NCI-H2196 (cell line): ENCODE measurements around the gene TNFRSF12A.

Source experiments
- DNase-seq: peaks from one replicate; lab custom pipeline; 2025; ENCODE audit not compliant: unreplicated experiment; lab: John Stamatoyannopoulos, UW

TNFRSF12A gene

DNA sequence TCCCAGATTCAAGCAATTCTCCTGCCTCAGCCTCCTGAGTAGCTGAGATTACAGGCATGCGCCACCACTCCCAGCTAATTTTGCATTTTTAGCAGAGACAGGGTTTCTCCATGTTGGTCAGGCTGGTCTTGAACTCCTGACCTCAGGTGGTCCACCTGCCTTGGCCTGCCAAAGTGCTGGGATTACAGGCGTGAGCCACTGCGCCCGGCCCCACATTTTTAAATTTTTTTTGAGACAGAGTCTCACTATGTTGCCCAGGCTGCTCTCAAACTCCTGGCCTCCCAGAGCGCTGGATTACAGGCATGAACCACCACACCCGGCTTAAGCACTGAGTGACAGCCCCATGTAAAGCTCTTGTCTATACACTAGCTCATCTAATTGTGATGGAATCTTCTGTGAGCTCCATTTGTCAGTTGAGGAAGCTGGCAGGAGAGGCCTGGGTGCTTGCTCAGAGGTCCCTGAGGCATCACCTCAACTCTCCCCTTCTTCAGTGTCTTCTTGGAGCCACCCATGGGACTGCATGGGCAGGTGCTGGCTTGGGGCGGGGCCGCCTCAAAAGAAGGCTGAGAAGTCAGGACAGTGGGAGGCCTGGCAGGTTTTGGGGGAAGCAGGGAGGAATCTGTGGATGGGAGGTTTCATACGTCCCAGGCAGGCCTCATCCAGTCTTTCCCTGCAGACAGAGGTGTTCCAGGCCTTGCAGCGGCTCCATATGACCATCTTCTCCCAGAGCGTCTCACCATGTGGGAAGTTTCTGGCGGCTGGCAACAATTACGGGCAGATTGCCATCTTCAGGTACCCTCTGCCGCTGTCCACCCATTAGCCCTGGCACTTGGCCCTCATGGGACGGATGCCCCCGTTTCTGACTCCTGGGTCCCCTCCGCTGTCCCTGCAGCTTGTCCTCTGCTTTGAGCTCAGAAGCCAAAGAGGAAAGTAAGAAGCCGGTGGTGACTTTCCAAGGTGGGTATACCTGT is 5.1 kb downstream of the TNFRSF12A start:
- DNase-seq: no peak

DNA sequence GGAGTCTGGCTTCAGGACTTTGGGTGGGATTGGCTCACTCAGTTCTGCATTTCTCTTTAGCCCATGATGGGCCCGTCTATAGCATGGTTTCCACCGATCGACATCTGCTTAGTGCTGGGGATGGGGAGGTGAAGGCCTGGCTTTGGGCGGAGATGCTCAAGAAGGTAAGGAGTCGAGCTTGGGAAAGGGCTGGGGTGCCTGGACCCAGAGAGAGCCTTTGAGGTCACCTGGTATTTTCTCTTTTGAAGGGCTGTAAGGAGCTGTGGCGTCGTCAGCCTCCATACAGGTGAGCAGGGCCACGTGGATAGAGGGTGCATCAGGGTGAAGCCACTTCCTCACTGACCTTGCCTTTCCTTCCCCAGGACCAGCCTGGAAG is 5.8 kb downstream of the TNFRSF12A start:
- no peak for DNase-seq

DNA sequence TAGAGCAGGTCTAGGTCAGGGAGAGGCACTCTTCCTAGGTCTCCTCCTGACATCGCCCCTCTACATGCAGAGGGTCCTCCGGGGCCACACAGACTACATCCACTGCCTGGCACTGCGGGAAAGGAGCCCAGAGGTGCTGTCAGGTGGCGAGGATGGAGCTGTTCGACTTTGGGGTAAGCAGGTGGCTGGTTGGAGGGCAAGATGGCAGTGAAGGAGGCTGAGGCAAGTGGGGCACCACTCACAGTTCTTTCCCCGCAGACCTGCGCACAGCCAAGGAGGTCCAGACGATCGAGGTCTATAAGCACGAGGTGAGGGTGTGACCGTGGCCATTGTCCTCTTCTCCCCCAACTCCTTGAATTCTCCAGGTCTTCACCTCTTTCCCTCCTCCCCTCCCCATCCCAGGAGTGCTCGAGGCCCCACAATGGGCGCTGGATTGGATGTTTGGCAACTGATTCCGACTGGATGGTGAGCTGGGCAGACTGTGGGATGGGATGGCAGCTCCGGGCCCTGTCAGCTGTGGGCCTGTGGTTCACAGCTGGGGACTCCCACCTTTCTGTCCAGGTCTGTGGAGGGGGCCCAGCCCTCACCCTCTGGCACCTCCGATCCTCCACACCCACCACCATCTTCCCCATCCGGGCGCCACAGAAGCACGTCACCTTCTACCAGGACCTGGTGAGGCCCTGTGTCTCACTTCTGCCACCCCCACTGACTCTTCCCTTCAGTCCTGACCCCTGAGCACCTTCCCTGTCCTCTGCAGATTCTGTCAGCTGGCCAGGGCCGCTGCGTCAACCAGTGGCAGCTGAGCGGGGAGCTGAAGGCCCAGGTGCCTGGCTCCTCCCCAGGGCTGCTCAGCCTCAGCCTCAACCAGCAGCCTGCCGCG is 6.7 kb downstream of the TNFRSF12A start:
- no peak for DNase-seq

DNA sequence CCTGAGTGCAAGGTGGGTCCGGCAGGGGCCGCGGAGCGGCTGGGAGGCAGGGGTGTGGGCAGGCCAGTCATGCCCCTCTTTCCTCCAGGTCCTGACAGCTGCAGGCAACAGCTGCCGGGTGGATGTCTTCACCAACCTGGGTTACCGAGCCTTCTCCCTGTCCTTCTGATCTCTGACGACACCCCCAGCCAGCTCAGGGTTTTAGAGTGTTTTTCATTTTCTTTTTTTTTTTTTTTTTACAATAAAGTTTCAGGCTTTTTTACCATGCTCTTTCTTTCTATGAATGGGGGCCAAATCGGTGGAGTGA is 7.3 kb downstream of the TNFRSF12A start:
- DNase-seq: no peak

DNA sequence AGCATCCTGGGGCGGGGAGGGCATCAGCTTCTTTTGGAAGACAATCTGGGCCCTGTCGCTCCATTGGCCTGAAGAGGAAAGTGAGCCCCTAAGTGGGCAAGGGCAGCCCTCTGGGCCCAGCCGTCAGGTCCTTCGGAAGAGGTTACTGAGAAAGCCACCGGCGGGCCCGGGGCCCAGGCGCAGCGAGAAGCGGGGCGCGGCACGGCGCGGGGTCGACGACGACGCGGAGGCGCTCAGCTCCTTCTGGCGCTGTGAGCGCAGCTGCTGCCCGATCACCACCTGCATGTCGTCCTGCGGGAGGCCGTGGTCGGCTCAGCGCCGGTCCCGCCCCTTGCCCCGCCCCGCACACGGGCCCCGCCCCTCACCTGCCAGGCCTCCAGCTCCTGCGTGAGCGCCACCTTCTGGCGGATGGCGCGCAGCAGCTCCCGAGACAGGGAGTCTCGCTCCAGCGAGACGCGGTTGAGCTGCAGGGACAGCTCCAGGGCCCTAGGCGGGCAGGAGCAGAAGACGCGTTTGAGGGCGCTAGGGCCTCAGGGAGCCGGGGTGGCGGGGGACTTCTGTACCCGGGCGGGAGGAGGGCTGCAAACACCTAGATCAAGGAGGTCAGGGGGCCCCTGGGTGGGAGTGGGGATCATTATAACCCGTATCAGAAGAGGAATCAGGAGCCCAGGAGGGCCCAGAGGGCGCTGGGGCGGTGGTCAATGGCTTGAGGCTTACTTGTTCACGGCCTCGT is 8.0 kb downstream of the TNFRSF12A start:
- peak; percentile 95 for DNase-seq

DNA sequence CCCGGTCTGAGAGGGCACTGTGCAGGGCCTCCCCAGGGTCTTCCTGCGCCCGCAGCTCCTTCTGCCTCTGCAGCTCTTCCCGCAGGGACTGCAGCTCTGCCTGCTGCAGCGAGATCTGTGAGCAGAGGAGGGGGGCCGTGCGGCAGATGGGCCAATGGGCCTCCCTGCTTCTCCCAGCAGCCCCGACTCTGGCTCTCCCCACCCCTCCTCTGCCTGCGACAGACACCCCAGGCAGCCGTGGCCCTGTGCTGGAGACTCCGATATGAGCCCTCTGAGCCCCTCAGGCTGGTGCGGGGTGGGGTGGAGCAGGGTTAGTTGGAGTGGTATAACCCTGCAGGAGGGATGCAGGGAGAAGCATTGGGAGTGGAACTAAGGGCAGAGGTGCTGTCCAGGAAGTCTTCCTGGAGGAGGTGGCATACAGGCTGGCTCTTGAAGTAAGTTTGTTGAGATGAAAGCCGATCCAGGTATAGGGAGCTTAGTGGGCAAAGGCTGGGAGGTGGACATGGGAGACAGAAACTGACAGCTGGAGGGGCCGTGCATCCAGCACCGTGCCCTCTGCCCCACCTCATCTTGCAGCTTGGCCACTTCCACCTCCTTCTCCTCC is 8.7 kb downstream of the TNFRSF12A start:
- no peak for DNase-seq

DNA sequence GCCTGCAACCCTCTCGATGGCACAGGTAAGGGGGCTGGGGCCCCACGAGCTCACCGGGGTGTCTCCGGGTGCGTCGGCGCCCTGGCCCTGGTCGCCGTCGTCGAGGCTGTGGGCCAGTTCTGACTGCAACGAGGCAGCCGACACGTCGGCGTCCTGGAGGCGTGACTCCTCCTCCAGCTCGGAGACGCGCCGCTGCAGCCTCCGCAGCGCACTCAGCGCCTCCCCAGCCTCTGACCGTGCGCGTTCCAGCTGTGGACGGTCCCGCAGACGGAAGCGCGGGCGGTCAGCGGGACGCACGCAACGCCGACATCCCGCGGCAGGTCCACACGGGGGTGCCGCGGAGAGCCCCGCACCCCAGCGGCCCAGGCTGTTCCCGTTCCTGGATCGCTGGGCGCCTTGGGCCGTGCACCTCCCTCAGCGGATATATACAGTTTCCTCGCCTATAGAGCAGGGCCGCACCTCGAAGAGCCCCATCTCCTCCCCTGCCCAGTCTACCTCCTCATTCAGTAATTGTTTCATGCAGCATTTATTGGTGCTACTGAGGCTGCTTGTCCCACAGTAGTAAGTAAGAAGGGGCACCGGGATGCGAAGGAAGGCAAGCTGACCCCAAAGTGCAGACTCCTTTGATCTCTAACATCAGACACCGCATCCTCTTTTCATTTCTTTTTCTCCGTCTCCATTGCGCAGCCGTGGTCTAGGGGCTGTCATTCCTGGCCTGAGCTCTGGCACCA is 9.5 kb downstream of the TNFRSF12A start:
- peak; percentile 59 for DNase-seq

DNA sequence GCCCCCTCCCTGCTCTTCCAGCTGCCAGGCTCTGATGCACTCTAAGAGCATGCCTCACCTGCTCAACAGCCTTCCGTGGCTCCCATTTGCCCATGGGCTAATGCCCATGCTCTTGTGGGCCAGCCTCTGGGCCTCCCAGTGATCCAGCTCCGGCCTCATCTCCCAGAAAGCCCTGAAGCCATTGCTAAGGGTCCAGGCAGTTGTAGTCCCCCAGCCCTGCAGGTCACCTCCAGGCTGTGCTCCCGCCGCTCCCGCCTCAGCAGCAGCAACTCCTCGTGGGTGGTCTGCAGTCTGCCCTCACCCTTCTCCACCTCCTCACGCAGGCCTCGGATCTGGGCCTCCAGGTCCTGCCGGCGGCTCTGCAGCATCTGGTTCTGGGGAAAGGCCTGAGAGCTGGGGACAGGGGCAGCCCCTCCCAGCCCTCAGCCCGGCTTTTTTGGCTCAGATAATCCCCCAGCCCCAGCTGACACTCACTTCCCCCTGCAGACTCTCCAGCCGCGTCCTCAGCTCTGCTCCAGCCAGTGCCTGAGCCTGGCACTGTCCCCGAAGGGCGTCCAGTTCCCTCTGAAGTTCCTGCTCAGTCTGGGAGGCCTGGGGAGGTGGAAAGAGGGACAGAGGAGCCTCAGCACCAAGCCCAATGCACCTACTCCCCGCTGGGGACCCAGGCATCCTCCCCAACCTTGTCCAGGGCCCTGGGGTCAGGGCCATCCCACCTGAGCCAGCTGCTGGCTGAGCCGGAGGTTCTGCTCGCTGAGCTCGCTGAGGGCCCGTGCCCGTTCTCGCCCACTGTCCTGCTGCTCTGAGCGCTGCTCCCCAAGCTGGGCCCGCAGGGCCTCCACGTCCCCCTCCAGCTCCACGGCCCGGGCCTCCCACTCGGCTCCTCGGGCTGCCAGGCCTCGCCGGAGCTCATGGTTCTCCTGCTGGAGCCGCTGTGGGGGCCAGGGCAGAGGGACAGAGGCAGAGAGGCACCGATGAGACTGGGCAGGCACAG is 10.3 kb downstream of the TNFRSF12A start:
- no peak for DNase-seq

DNA sequence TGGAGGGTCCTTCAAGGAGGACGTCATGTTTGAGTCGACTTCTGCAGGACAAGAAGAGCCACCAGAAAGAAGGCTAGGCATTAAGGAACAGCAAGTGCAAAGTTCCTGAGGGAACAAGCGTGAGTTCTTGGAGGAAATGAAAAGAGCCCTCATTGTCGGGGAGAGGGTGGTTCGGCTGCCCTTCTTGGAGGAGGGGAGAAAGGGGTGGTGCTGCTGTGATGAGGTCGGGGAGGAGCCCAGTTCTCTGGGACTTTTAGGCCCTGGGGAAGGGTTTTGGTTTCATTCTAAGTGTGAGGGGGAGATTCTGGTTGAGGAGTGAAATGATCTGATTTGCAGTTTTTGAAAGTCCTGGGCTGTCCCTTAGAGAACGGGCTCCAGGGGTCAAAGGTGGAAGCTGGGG is 12.5 kb downstream of the TNFRSF12A start:
- no peak for DNase-seq

DNA sequence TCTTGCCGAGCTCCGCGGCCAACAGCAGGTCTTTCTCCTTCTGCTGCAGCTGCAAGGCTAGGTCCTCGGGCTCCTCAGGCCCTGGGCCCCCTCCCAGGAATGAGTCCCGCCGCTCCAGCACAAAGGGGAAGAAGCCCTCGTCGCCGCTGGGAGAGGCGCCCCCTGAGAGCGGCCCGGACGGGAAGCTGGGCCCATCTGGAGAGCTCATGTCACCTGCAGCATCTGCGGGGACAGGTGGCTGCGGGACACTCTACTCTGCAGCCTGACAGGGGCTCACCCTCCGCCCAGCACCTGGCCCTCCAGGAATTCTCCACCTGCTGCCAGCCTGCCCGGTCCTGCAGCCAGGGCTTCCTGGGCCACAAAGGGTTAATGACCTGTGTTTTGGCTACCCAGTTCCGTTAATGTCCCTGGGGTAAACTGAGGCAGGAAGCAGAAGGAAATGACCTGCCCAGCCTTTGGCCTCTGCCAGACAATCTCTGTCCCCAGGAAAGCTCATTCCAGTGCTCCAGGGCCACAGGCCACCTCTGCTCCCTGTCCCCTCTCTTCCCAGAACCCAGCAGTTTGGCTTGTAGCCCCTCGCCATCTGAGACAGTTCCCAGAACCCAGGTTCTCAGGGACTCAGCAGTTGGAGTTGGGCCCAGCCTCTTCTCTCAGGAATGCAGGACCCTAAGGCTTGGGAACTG is 15.3 kb downstream of the TNFRSF12A start:
- no peak for DNase-seq

DNA sequence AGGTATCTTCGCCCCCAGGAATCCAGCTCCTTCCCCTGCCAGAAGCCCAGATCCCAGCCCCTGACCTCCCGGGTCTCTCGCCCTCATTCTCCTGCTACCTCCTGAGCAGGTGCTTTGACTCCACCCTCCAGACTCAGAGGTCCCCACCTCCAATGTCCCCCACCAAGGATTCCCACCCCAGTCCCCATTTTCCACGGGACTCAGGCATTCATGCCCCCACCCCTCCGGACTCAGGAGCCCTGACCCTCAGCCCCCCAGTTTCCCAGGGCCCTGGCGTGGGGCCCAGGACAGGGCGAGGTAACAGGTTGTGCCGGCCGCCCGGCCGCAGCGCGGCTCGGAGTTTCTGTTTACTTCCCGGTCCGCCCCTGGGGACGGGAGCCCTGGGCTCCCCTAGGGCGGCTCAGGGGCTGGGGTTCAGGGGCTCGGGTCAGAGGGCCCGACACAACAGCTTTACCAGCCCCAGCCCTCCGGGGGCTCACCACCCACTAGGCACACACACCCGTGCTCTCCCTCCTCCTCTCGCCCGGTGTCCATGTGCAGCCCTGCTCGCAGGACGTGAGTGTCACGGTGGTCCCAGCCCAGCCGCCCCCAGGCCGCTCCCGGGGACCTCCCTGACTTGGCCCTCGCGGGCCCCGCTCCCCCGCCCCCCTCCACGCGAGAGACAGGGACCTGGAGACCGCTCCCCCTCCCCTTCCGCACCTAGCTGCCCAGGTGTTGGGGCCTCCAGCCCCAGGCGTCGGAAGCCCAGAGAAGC is 16.0 kb downstream of the TNFRSF12A start:
- no peak for DNase-seq

DNA sequence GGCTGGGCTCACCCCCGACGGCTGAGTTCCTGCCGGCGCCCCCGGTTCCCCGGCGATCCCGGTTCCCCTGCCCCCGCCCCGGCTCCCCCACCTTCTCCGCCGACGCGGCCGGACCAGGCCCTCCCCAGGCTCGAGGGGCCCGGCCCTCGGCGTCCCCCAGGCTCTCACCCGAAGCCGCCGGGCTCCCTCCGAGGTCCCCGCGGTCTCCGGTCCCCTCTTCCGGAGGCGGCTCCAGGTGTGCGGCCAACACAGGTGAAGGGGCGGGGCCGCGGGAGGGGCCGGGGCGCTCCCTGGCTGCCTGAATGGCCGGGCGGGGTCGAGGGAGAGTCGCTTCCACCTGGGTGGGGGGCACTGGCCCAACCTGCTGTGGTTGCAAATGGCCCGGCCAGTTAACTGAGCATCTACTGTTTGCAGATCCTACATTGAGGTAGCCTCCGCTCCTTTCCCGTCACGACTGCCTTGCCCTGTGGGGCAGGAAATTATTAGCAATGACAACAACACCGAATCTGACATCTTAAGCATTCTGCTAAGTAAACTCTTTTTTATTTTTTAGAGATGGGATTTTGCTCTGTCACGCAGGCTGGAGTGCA is 16.7 kb downstream of the TNFRSF12A start, which contains the start of gene BICDL2:
BICDL2 (minus strand) TSS at position 219 of the 590 bp plus-strand sequence. CDS start 1,448 bp downstream, outside the sequence.
- no peak for DNase-seq

DNA sequence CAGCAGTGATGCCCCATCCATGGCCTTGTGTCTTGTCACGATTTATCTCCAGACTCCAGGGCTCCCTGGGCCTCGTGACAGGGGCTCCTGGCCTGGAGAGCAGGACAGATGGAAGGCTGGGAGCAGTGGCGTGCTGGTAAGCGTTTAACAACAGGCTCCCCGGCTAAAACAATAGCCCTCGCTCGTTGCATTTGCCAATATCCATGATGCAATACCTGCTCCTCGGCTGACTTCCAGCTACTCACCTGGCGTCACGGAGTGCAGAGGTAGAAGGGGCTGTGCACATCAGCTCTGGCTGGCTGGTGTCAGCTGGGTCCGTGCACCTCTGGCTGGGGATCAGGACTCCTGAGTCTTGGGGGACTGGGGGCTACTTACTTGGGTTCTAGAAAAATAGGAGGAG is 18.1 kb downstream of the TNFRSF12A start:
- peak; percentile 62 for DNase-seq

DNA sequence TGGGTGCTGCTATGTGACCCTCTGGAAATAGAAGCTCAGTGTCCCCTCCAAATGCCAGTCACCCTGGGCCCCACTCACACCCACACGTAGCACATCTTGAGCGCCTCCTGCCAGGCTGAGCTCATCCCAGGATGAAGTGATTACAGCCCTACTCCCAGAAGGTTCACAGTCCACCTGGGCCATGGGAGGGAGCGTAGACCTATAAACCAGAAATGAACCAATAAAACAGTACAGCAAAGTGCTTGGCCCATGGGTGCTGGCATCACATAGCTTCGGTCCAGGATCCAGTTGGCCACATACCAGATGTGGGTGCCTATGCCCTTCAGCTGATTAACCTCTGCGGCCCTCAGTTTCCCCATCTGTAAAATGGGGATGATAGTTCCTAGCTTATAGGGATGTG is 18.7 kb downstream of the TNFRSF12A start:
- no peak for DNase-seq

DNA sequence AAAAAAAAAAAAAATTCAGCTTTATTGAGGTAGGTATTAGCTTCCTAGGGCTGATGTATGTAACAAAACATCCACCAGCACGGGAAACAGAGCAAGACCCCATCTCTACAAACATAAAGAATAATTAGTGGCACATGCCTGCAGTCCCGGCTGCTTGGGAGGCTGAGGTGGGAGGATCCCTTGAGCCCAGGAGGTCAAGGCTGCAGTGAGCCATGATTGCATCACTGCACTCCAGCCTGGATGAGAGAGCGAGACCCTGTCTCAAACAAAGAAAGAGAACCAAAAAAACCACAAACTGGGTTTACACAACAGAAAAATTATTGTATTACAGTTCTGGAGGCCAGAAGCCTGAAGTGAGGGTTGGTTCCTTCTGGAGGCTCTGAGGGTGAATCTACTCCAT is 22.2 kb downstream of the TNFRSF12A start:
- no peak for DNase-seq

DNA sequence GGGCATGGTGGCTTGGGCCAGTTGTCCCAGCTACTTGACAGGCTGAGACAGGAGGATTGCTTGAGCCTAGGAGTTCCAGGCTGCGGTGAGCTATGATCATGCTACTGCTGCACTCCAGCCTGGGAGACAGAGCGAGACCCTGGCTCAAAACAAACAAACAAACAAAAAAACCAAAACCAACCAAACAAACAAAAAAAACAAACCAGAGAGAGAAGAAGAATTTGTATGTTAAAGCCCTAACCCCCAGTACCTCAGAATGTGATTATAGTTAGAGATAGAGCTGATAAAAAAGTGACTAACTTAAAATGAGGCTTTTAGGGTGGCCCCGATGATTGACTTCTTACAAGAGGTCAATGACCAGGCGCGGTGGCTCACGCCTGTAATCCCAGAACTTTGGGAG is 24.5 kb downstream of the TNFRSF12A start:
- no peak for DNase-seq
